ENCODE data around the gene ZNF609.

Gene ZNF609

DNA sequence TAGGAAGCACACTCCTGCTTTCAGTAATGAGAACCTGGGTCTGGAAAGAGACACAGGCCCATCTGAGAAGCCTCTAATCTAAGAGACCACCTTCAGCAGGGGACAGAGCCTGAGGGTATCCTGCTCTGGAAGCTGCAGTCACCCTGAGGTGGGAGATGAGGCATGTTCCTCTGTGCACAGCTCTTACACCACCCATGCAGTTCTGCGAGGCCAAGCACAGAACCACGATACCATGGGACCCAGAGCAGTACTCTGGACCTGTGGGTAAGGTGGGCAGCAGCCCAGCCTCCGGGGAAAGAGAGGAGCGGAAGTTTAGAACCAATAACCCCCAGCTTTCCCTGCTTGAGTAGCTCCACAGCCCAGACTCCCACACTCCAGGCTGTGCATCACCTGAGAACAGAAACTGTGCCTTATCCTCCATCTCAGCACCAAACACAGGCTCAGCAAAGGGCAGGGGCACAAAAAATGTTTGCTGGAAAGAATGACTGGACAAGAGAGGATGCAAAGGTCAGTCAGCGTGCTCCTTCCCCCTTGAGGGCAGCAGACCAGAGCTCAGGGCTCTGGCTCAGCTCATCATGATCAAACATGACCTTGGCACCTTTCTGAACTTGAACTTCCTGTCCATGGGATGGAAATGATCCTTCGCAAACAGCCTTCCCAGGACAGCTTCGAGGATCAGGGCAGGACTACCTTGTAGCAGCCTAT lies 271.9 kb downstream of the ZNF609 start:
- DNase-seq (ENCODE audit: low read depth in 2 of 2) = no peak

Measured in stimulated activated CD4-positive, alpha-beta T cell treated with anti-CD3 and anti-CD28 coated beads, Interleukin-1b, Interleukin-23, amount 100 ng/mL, for 1 hour (primary cell).